ENCODE results near the gene DNAH17. TPM values are rescaled to one million over a fixed set of nuclear protein-coding genes. Genes with fewer than 3 reads are reported as not detected.

DNAH17 gene
- total and polyA plus RNA-seq, 2 donors (not counting 3 experiments of a cell fraction or from before 2014, with no cell fraction given), result not detected

DNA sequence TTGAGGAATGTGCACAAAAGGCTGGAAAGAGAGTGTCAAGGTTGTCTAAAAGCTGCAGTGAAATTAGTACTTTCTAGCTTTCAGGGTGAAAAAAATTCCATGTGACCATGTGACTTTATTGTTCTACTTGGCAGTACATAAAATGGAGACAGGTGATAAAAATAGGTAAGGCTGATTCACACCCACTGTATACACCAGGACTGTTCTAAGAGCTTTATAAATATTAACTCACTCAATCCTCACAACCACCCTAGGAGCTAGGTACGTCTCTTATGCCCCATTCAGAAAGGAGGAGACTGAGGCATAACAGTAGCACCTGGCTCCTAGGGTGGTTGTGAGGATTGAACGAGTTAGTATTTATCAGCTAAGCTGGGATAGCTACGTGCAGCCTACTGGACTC is 28.2 kb upstream of the DNAH17 start:
- ChIA-PET POLR2A (no interaction called here), CTCF (interaction anchor here (0.9 to 3.9 kb wide), 8 partner anchors 9 to 112 kb away, joined by 3 to 27 read pairs (median 4); no protein-coding TSS in a partner anchor)
- Histone ChIP-seq H3K4me3 (replicated peaks in 1 of 3; ENCODE audit: insufficient read depth in 1 of 3, low read depth in 1 of 3, low read length in 3 of 3) (no peak overlapping the region), H3K9ac (replicated peaks; ENCODE audit: extremely low read depth, insufficient read depth, low read length) (no peak overlapping the region), H3K4me2 (ENCODE audit: insufficient read depth, low read length) (no peak overlapping the region), H2AFZ (ENCODE audit: low read depth, low read length) (no peak overlapping the region), H3K9me3 (replicated peaks; ENCODE audit: control insufficient read depth, insufficient read depth, low read length) (no peaks in the 10 kb centered on the region), H3K36me3 (ENCODE audit: control insufficient read depth in 2 of 2, extremely low read depth in 1 of 2, insufficient read depth in 2 of 2, low read length in 2 of 2) (no peaks in the 10 kb centered on the region), H3K27me3 (ENCODE audit: control insufficient read depth in 2 of 2, insufficient read depth in 2 of 2, low read length in 2 of 2) (peaks cover 4% of the 10 kb centered on the region in 2 experiments), H3K9me1 (replicated peaks; ENCODE audit: control insufficient read depth, extremely low read depth, insufficient read depth, low read length) (no peaks in the 10 kb centered on the region), H3K27ac (ENCODE audit: insufficient read depth, low read depth, low read length) (no peak overlapping the region), H4K20me1 (replicated peaks; ENCODE audit: control insufficient read depth, extremely low read depth, insufficient read depth, low read length) (no peaks in the 10 kb centered on the region), H3K4me1 (ENCODE audit: control insufficient read depth, extremely low read depth, insufficient read depth, low read length) (no peaks in the 10 kb centered on the region), H3K79me2 (ENCODE audit: control insufficient read depth, insufficient read depth, low read length) (no peaks in the 10 kb centered on the region)
- intact Hi-C loops (cut with micrococcal nuclease), result loop anchor here (5.0 kb wide), 1 partner anchor 108 kb away; no protein-coding TSS in a partner anchor
- DNase-seq (ENCODE audit: low read depth, low spot score) (no peak), FAIRE-seq (no peak)
- TF ChIP-seq FOS (IDR thresholded peaks at IDR 0.05; ENCODE audit: borderline replicate concordance, insufficient read depth, low read length), result no peak
- TF ChIP-seq POLR2AphosphoS5 (IDR thresholded peaks at IDR 0.05; ENCODE audit: insufficient read depth, low read depth, low read length), result no peak
- TF ChIP-seq MYC (IDR thresholded peaks at IDR 0.05; ENCODE audit: low read depth, low read length), result no peak
- TF ChIP-seq EZH2 (IDR thresholded peaks at IDR 0.05; ENCODE audit: borderline replicate concordance, low read depth, low read length, severe bottlenecking), result no peak
- TF ChIP-seq, protein P1, sequence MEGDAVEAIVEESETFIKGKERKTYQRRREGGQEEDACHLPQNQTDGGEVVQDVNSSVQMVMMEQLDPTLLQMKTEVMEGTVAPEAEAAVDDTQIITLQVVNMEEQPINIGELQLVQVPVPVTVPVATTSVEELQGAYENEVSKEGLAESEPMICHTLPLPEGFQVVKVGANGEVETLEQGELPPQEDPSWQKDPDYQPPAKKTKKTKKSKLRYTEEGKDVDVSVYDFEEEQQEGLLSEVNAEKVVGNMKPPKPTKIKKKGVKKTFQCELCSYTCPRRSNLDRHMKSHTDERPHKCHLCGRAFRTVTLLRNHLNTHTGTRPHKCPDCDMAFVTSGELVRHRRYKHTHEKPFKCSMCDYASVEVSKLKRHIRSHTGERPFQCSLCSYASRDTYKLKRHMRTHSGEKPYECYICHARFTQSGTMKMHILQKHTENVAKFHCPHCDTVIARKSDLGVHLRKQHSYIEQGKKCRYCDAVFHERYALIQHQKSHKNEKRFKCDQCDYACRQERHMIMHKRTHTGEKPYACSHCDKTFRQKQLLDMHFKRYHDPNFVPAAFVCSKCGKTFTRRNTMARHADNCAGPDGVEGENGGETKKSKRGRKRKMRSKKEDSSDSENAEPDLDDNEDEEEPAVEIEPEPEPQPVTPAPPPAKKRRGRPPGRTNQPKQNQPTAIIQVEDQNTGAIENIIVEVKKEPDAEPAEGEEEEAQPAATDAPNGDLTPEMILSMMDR (IDR thresholded peaks at IDR 0.05; ENCODE audit: extremely low read depth in 1 of 2, insufficient read depth in 1 of 2, low read depth in 1 of 2, low read length in 2 of 2), result no peak
- TF ChIP-seq POLR2A (IDR thresholded peaks at IDR 0.05; ENCODE audit: low read depth, low read length), result no peak
- dilution Hi-C loops (cut with MboI; ENCODE audit: extremely low pct_ligation_motif_present, low sequenced_read_pairs), result no loop called here
- no TSS peak for BruUV-seq (replicated peaks)

DNA sequence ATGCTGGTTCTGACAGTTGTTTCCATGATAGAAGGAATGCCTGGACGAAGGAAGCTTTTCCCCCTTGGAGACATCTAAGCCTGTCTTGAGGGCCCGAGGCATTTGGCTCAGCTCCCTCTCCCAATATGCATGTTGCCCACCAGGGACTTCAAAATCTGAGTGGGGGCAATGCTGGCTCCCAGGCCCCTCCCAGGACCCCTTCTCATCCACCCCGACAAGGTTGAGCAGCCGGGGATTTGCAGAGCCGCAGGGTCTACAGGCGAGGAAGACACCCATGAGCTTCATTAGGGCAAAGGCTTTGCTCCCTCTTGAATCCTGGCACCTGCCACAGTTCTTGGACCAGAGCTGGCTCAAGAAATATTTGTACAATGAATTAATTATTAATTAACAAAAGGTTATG is 25.1 kb upstream of the DNAH17 start:
- TF ChIP-seq FOS (IDR thresholded peaks at IDR 0.05; ENCODE audit: borderline replicate concordance, insufficient read depth, low read length) (no peak), GATA2 (IDR thresholded peaks at IDR 0.05; ENCODE audit: insufficient read depth, insufficient read length, low read depth, low read length) (no peak), JUN (IDR thresholded peaks at IDR 0.05; ENCODE audit: borderline replicate concordance, insufficient read depth, insufficient read length, low read depth) (no peak), POLR2AphosphoS5 (IDR thresholded peaks at IDR 0.05; ENCODE audit: insufficient read depth, low read depth, low read length) (no peak), EZH2 (IDR thresholded peaks at IDR 0.05; ENCODE audit: borderline replicate concordance, low read depth, low read length, severe bottlenecking) (no peak), MYC (IDR thresholded peaks at IDR 0.05; ENCODE audit: low read depth, low read length) (no peak), POLR2A (IDR thresholded peaks at IDR 0.05; ENCODE audit: low read depth, low read length) (no peak)
- TF ChIP-seq, protein P1 (IDR thresholded peaks at IDR 0.05; ENCODE audit: extremely low read depth in 1 of 2, insufficient read depth in 1 of 2, low read depth in 1 of 2, low read length in 2 of 2), result no peak
- TF ChIP-seq, protein P2, sequence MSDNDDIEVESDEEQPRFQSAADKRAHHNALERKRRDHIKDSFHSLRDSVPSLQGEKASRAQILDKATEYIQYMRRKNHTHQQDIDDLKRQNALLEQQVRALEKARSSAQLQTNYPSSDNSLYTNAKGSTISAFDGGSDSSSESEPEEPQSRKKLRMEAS (IDR thresholded peaks at IDR 0.05; ENCODE audit: insufficient read depth, insufficient read length), result no peak
- intact Hi-C loops (cut with micrococcal nuclease), result no loop called here
- Histone ChIP-seq H3K27ac (ENCODE audit: insufficient read depth, low read depth, low read length) (no peak overlapping the region), H3K9me1 (replicated peaks; ENCODE audit: control insufficient read depth, extremely low read depth, insufficient read depth, low read length) (no peaks in the 10 kb centered on the region), H4K20me1 (replicated peaks; ENCODE audit: control insufficient read depth, extremely low read depth, insufficient read depth, low read length) (no peaks in the 10 kb centered on the region), H3K4me1 (ENCODE audit: control insufficient read depth, extremely low read depth, insufficient read depth, low read length) (no peaks in the 10 kb centered on the region), H3K27me3 (ENCODE audit: control insufficient read depth in 2 of 2, insufficient read depth in 2 of 2, low read length in 2 of 2) (no peaks in the 10 kb centered on the region), H3K4me2 (ENCODE audit: insufficient read depth, low read length) (no peak overlapping the region), H2AFZ (ENCODE audit: low read depth, low read length) (no peak overlapping the region), H3K79me2 (ENCODE audit: control insufficient read depth, insufficient read depth, low read length) (no peaks in the 10 kb centered on the region), H3K9me3 (replicated peaks; ENCODE audit: control insufficient read depth, insufficient read depth, low read length) (no peaks in the 10 kb centered on the region), H3K9ac (replicated peaks; ENCODE audit: extremely low read depth, insufficient read depth, low read length) (no peak overlapping the region), H3K4me3 (replicated peaks in 1 of 3; ENCODE audit: insufficient read depth in 1 of 3, low read depth in 1 of 3, low read length in 3 of 3) (no peak overlapping the region), H3K36me3 (ENCODE audit: control insufficient read depth in 2 of 2, extremely low read depth in 1 of 2, insufficient read depth in 2 of 2, low read length in 2 of 2) (no peaks in the 10 kb centered on the region)
- BruUV-seq (replicated peaks), result no TSS peak
- CTCF ChIA-PET, result interaction anchor here (2.1 to 2.4 kb wide), 2 partner anchors 104 kb away, joined by 5 to 6 read pairs; no protein-coding TSS in a partner anchor
- no peak for DNase-seq (ENCODE audit: low read depth, low spot score)
- FAIRE-seq, result no peak
- POLR2A ChIA-PET, result no interaction called here
- dilution Hi-C loops (cut with MboI; ENCODE audit: extremely low pct_ligation_motif_present, low sequenced_read_pairs), result no loop called here

Data from endothelial cell of umbilical vein (primary cell).